GM19395 (cell line): ENCODE results near the gene TNFSF12.

Experiments
- ATAC-seq: cut with Tn5 transposase; IDR thresholded peaks from one replicate; pipeline ENCODE4 v1.9.1; 2021; ENCODE audit warnings: mild to moderate bottlenecking, moderate library complexity; ENCODE audit not compliant: unreplicated experiment

Gene TNFSF12

DNA sequence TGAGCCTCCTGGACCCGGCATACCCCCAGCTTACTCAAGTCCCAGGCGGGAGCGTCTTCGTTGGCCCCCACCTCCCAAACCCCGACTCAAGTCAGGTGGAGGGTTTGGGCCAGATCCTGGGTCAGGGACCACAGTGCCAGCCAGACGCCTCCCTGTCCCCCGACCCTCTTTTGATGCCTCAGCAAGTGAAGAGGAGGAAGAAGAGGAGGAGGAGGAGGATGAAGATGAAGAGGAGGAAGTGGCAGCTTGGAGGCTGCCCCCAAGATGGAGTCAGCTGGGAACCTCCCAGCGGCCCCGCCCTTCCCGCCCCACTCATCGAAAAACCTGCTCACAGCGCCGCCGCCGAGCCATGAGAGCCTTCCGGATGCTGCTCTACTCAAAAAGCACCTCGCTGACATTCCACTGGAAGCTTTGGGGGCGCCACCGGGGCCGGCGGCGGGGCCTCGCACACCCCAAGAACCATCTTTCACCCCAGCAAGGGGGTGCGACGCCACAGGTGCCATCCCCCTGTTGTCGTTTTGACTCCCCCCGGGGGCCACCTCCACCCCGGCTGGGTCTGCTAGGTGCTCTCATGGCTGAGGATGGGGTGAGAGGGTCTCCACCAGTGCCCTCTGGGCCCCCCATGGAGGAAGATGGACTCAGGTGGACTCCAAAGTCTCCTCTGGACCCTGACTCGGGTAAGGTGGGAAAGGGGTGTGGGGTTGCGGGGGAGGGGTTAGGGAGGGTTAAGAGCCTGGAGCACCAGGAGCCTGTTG lies 14.4 kb downstream of the TNFSF12 start:
- ATAC-seq: no peak

DNA sequence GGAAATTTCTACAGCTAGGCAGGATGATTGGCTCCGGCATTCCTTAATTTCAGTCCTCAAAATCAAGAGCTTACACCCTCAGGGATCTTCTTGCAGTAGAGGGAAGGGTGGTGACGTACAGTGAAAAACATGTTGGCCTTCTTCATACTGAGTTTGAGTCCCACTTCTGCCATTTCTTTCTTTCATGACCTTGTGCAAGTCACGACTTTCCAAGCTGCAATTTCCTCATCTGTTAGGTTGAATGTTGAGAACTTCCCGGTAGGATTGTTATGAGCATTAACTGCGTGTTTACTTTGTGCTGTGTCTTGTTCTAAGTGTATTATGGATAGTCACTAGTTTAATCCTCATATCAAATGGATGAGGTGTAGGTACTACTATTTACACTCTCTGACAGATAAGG lies 20.7 kb downstream of the TNFSF12 start:
- no peak for ATAC-seq

DNA sequence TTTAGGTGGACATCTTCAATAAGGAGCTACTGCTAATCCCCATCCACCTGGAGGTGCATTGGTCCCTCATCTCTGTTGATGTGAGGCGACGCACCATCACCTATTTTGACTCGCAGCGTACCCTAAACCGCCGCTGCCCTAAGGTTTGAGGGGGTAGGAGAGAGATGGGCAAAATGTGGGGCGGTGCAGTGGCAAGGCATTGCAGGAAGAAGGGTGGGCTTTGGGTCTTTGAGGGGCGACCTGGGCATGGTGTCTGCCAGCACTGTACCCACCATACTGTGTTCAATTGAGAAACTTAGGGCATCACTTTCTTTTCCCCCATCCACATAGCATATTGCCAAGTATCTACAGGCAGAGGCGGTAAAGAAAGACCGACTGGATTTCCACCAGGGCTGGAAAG lies 21.5 kb downstream of the TNFSF12 start:
- no peak for ATAC-seq

DNA sequence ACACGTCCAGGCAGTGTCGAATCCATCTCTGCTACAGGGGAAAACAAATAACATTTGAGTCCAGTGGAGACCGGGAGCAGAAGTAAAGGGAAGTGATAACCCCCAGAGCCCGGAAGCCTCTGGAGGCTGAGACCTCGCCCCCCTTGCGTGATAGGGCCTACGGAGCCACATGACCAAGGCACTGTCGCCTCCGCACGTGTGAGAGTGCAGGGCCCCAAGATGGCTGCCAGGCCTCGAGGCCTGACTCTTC lies 23.4 kb downstream of the TNFSF12 start:
- ATAC-seq: no peak

DNA sequence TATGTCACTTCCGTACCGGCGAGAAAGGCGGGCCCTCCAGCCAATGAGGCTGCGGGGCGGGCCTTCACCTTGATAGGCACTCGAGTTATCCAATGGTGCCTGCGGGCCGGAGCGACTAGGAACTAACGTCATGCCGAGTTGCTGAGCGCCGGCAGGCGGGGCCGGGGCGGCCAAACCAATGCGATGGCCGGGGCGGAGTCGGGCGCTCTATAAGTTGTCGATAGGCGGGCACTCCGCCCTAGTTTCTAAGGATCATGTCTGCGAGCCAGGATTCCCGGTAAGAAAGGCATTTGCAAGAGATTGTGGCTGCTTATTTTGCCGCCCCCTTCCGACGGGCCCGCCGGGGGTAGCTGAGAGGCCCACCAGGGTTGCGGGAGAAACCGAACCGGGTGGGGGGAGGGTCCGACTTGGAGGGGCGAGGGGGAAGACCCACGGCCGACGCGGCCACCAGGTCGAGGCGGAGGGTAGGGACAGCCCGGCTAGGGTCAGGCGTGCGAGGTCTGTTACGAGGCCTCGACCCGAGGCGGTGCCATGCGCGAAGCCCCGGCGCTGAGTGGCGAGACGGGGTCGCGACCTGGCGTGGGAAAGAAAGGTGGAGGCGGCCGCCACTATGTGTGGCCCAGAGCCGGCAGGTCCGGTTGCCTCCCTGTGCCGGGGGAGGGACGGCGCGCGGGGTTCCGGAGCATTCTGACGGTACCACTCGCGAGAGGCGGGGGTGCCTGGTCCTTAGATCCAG lies 23.9 kb downstream of the TNFSF12 start:
- ATAC-seq: peak; percentile 90

DNA sequence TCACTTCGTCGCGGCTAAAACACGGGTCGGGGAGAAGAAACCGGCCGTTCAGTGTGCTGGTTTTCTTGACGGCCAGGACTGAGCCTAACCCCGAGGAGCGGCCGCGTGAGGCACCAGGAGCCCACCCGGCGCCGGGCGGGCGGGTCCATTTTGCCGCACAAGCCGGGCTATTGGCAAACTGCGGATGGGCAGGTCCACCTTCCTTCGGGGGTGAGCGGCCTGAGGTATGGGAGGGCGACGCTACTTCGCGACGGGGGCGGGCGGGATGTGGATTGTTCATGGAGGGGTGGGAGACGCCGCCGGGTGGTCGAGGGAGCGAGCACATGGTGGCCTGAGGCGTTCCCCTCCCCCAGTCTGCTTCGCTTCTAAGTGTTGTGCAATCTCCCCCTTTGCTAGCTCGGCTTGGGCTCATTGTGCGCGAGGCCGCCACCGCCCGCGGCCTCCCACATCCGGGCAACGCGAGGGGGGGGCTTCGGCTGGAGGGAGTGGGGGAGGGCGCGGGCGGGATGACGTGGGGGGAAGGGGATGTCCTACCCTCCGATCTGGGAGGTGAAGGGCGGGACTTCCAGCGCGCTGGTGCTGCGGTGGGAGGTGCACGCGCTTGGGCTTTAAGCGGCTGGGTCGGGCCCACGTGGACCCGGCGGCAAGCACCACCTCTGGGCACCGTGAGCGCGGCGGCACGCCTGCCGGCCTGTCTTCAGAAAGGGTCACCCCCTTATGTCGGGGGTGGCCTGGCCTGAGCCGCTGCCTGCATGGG lies 24.6 kb downstream of the TNFSF12 start:
- no peak for ATAC-seq

DNA sequence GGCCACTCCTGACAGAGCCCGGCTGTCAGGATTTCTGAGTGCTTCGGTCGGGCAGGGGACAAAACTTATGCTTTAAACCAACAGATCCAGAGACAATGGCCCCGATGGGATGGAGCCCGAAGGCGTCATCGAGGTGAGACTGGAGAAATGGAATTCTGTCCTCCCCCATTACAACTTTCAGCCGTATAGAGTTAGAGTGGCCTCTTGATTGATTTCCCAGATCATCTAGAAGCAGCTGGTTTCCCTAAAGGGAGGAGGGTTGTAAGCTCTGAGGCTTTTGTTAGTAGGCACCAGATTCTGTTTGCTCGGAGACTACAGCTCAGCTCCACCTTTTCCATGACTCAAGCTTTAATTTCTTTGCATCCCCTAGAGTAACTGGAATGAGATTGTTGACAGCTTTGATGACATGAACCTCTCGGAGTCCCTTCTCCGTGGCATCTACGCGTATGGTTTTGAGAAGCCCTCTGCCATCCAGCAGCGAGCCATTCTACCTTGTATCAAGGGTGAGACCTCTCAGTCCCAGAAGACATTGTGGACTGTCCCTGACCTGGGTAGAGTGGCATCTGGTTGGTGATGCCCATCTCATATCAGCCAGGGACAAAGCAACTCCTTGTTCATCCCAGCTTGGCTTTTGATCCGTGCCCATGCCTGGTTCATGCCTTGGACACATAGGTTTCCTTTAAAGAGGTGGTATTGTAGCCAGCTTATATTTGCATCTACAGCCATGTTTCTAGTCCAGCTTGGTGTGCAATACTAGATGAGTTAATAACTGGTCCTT lies 25.5 kb downstream of the TNFSF12 start:
- no peak for ATAC-seq

DNA sequence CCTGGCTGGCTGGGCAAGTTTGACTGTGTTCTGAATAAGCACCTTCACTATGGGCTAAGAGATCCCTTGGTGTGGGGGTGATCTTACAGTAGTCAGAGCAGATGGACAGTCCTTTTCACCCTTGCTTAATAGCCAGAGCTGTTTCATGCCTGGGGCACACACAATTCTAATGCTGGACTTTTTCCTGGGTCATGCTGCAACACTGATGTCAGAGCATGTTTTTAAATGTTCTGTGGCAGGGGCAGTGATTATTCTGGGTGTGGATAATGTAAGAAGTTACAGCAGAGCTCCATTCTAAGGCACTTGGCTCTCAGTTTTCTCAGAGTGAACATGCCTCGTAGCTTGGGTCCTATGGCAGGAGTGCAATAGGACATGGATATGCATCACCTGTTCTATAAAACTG lies 26.6 kb downstream of the TNFSF12 start:
- no peak for ATAC-seq

DNA sequence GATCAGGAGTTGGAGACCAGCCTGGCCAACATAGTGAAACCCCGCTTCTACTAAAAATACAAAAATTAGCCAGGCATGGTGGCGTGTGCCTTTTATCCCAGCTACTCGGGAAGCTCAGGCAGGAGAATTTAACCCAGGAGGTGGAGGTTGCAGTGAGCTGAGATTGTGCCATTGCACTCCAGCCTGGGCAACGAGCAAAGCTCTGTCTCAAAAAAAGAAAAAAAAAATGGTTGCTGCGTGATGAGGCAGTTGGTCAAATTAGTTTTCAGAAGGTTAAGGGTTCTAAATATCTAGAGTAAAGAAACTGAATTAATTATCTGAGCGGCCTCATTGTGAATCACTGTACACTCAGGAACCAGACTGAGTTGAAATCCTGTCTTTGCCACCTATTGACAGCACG lies 27.1 kb downstream of the TNFSF12 start:
- ATAC-seq: no peak

DNA sequence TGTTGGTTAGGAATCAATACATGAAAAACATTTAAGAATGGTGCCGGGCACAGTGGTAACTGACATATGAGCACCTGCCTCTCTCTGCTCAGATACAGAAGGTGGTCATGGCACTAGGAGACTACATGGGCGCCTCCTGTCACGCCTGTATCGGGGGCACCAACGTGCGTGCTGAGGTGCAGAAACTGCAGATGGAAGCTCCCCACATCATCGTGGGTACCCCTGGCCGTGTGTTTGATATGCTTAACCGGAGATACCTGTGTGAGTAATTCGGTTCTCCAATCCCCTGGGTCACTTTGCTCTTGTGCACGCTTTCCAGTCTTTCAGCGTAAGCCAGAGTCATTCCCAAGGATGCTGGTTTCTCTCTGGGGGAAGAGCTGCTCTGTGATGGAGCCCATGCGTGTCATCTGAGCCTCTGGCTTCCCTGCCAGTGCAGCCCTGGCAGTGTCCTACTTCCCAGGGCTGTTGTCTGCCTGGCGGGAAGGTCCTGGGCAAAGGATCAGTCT lies 27.6 kb downstream of the TNFSF12 start:
- ATAC-seq: no peak

DNA sequence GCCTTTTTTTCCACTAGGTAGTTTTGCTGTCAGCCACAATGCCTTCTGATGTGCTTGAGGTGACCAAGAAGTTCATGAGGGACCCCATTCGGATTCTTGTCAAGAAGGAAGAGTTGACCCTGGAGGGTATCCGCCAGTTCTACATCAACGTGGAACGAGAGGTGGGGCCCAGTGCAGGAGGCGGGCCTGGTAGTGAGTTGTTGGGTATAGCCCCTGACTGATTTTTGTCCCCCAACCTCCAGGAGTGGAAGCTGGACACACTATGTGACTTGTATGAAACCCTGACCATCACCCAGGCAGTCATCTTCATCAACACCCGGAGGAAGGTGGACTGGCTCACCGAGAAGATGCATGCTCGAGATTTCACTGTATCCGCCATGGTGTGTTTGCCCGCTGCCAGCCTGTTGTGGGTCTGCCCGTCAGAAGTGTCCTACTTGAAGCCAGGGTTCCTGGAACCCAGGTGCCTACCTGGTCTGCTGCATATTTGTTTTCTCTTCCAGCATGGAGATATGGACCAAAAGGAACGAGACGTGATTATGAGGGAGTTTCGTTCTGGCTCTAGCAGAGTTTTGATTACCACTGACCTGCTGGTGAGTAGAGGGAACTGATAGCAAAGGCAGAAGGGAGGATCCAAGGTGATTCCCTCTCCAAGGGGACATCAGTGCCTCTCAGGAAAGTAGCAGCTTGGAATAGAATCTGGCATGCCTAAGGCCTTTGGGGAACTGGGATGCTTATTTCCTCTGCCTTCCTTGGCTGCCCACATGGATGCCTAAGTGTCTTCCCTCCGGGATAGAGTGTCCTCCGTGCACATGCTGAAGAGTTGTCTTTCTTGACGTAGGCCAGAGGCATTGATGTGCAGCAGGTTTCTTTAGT lies 28.7 kb downstream of the TNFSF12 start:
- no peak for ATAC-seq

DNA sequence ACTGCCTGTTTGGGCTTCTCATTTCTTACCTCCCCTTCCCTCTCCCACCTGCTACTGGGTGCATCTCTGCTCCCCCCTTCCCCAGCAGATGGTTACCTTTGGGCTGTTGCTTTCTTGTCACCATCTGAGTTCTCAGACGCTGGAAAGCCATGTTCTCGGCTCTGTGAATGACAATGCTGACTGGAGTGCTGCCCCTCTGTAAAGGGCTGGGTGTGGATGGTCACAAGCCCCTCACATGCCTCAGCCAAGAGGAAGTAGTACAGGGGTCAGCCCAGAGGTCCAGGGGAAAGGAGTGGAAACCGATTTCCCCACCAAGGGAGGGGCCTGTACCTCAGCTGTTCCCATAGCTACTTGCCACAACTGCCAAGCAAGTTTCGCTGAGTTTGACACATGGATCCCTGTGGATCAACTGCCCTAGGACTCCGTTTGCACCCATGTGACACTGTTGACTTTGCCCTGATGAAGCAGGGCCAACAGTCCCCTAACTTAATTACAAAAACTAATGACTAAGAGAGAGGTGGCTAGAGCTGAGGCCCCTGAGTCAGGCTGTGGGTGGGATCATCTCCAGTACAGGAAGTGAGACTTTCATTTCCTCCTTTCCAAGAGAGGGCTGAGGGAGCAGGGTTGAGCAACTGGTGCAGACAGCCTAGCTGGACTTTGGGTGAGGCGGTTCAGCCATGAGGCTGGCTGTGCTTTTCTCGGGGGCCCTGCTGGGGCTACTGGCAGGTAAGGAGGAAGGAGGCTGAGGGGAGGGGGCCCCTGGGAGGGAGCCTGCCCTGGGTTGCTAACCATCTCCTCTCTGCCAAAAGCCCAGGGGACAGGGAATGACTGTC lies 30.4 kb downstream of the TNFSF12 start, which contains the start of gene CD68:
TSS of gene CD68 (plus strand) at position 638 of the 833 bp plus-strand sequence. CDS start at position 678, 40 bp downstream.
- ATAC-seq: peak; percentile 41

DNA sequence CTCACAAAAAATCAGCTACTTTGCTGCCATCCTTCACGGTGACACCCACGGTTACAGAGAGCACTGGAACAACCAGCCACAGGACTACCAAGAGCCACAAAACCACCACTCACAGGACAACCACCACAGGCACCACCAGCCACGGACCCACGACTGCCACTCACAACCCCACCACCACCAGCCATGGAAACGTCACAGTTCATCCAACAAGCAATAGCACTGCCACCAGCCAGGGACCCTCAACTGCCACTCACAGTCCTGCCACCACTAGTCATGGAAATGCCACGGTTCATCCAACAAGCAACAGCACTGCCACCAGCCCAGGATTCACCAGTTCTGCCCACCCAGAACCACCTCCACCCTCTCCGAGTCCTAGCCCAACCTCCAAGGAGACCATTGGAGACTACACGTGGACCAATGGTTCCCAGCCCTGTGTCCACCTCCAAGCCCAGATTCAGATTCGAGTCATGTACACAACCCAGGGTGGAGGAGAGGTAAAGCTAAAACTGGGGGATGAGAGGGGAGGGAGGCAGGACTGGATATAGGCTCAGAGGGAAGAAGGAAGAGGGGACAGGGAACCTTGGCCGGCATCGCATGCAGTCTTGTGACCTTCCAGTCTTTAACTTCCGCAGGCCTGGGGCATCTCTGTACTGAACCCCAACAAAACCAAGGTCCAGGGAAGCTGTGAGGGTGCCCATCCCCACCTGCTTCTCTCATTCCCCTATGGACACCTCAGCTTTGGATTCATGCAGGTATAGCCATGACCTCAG lies 31.2 kb downstream of the TNFSF12 start:
- ATAC-seq: no peak

DNA sequence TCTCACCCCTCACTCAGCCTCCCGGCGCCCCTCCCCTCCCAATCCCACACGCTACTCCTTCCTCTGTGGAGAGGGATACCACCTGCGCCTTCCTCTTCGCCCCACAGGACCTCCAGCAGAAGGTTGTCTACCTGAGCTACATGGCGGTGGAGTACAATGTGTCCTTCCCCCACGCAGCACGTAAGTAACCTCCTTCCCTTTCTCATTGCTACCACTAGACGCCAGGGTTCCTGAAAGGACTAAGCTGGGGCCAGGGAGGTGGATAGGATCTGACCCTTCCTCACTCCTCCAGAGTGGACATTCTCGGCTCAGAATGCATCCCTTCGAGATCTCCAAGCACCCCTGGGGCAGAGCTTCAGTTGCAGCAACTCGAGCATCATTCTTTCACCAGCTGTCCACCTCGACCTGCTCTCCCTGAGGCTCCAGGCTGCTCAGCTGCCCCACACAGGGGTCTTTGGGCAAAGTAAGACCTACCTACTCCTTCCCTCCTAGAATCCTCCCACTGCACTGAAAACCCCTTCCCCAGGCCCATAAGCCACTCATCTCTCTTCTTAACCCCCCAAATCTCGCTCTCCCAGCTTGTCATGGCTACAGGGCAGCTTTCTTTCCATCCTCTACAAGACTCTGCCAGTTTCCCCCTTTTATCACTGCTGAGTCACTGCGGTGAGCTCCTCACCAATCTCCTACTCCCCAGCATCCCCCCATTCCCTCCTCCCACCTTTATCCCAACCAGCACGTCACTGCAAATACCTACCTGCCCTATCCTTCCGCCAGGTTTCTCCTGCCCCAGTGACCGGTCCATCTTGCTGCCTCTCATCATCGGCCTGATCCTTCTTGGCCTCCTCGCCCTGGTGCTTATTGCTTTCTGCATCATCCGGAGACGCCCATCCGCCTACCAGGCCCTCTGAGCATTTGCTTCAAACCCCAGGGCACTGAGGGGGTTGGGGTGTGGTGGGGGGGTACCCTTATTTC lies 32.0 kb downstream of the TNFSF12 start:
- ATAC-seq: no peak

DNA sequence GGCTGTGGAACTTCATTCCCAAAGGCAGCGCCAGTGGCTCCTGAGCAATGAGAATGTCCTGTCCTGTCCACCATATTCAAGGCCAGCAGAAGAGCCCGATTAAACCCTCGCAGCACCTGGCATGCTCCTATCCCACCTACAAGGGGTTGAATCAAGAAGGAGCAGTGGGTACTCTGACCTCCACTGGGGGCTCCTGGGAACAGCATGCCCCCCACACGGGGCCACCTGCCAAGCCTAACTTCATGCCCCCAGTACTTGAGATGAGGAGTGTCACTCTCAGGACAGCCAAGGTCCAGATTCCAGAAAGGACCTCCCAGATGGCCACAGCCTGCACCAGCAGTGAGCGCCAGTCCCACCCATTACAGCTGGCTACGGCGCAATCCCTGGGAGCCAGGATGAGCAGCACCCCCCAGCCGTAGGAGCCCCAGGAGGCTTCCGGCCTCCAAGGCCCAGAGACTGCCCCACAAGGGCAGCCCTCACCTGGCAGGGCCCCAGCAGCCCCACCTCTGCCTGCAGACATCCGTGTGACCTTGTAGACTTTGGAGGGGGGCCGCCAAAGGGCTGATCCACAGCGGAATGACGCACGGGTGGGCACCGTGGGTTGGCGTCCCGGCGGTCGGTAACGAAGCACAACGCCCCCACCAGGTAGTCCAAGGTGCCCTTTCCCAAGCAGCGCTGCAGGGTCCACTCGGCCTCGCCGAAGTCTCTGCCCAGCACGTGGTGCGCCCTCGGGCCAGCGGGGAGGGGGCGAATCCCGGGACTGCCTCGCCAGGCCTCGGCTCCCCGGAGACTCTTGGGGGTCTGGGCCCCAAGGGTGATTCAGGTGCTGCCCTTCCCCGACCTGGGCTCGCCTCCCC lies 33.8 kb downstream of the TNFSF12 start:
- ATAC-seq: no peak
